NK-92 (cell line): ENCODE data around the gene AQP2.
"Not testable (repeated sequence)": the region's sequence is repeated elsewhere in the genome, so short reads cannot be mapped to it uniquely, and the experiment has no call there.

Experiments
- DNase-seq: peaks from one replicate; lab custom pipeline; 2025; ENCODE audit not compliant: unreplicated experiment; lab: John Stamatoyannopoulos, UW

The AQP2 gene

DNA sequence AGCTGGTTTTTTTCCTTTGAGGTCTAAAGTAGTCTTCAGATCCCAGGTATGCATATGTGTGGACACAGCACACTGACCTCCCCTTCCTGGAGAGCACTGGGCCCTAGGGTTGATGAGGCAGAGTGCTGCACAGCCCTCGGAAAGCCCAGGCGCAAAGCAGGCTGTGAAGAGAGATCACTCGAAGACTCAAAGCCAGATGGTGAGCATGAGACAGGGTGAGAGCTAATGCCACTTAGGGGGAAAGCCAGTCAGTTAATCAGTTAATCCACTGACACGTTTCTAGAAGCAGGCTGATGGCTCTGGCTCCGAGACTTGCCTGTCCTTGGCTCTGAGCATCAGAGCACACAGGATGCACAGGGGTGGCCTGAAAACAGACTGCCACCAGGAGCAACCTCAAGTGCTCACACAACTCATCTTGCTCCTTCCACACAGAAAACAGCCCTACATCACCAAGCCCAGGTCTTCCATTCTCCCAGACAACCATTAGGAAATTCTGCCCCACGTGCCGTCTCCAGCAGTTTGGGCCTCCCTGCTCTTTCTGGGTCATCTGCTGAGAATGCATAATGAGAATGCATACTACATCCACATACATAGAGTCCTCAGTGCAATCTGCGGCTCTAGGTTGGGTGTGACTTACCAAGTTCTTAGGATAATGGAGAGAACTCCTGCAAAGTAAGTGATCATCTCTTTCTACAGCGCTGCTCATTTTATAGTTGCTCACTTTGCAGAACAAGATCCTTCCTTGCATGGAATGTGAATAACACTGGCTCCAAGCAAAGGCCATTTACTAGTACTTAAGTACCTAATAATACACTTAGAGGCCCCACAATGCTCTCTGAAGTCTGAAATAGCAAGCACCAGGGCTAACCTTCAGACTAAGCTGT is 34.2 kb downstream of the AQP2 start:
- no peak for DNase-seq

- no peak for DNase-seq
Observed at GRCh38 chr12:49985981-49986380, 35.4 kb downstream of the AQP2 start.

- DNase-seq, result not testable (repeated sequence)
Observed at GRCh38 chr12:49986476-49986875, 35.9 kb downstream of the AQP2 start.

- DNase-seq, result no peak
Observed at GRCh38 chr12:49987625-49988303, 37.2 kb downstream of the AQP2 start.

DNA sequence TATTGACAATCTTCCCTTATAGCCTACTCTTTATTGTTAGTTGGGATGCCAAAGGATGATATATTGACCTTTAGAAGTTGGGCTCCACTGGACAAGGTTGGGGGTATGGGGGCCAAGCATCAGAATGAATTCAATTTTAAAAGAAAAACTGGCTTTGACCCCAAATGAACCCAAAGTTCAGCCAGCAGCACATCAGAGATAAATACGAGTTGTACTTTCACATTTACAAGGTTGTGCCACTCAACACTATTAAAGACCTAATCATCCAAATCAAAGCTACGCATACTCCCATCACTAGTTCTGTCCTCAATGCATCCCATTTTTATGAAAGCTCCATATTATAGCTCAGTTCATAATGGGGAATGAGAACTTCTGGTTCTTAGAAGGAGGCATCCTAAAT is 38.9 kb downstream of the AQP2 start:
- not testable (repeated sequence) for DNase-seq

GRCh38 chr12:49990273-49990672 is 39.7 kb downstream of the AQP2 start:
- DNase-seq, result no peak

DNA sequence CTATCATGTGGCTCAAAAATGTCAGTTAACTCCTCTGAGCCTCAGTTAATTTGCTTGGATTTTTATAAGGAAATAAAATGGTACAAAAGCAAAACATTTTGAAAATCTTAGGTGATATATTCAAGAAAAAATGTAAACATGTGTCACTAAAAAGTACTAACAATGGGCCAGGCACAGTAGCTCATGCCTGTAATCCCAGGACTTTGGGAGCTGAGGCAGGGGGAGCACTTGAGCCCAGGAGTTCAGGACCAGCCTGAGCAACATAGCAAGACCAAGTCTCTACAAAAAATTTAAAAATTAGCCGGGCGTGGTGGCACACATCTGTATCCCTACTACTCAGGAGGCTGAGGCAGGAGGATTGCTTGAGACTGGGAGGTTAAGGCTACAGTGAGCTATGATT is 47.9 kb downstream of the AQP2 start:
- DNase-seq, result no peak

DNA sequence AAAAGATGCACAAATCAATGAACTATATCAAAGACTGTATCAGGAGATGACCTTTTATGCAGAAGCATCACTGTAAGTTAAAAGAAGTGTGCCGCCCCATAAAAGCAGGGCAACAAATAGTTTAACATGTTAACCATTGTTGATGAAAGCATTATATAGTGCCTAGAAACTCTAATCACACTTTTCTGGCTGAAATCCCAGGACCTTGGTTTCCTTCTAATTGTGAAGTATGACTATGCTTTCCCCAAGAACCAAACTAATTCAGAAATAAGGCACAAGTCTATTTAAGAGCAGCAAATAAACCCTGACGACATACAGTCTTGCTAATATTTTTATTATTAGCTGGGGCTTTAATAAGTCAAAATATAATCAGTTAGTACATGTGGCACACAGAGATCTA is 53.1 kb downstream of the AQP2 start:
- DNase-seq, result no peak

DNA sequence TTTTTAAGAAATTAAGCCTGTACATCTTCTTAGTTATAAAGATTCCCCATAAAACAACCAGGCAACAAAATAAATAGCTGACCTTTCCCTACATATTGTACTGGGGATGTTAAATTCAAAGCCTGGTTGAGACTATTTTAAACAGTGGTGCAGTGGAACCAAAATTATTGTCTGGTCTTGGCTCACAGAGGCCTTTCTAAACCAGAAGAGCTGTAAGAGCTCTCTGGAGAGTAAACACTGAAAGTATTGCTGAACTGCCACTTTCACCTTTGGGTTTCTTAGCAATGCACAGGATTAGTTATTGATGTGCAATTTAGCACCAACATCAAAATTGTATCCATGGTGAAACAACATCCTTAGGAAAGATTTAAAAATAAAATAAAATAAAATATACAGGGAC is 54.2 kb downstream of the AQP2 start:
- no peak for DNase-seq

DNA sequence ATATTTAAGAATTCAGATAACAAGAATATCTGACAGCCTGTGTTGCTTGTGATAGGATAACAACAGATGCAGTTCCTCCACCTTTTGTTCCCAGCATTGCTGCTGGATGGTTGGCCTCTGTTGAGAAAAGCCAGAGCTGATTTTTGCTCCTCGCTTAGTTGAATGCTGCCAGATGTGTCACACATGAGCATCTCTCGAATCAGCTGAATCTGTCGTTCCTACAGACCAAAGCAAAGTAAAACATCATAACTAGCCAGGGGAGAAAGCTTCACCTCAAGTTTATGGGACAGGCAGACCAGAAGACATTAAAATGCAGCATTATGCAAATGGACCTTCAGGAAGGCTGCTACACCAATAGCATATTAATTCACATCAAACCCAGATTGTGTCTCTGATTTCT is 54.6 kb downstream of the AQP2 start:
- no peak for DNase-seq

DNA sequence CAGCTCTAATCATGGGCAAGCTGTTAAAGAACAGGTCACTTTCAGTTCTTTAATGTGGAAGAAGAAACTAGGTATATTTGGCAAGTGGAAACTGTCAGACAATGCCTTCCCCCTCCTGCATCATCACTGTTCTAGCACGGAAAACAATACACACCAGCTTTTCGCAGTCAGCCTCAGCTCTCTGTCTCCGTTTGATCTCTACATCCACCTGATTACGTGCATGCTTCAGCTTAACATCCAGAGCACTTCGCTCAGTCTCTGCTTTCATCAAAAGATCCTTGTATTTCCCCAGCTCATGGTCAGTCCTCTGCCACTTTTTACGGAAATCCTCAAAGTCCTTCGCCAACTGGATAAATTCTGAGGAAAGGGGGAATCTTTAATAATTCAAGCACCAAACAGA is 55.7 kb downstream of the AQP2 start:
- no peak for DNase-seq

DNA sequence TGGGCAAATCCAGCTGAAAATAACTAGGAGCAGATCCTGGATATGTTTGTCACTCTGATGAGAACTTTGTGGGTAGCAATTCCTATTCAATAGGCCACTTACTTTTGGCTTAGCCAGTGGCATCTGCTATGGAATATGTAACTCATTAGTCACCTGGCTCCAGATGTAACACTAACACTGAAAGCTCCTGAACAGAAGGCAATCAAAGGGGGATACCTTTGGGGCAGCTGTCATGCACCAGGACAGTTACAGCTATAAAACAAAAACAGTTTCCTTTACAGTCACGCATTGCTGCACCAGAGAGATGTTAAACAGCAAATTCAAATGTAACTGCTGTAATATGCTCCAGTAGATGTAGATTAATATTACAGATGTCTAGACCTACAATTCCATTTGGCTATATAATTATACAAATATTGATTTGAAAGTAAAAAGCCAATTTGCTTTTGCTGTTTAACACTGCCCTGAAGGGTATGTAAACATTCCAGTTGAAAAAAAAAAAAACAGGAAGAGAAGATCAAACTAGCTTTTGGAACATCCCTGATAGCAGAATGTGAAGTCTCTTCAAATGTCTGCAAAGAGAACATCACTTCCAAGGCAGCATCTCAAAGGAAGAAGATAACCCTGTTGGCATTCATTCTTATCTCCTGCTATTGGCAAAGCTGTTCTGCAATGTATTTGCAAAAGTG is 56.4 kb downstream of the AQP2 start:
- no peak for DNase-seq
